ENCODE measurements around the gene GRHPR.

Gene GRHPR

DNA sequence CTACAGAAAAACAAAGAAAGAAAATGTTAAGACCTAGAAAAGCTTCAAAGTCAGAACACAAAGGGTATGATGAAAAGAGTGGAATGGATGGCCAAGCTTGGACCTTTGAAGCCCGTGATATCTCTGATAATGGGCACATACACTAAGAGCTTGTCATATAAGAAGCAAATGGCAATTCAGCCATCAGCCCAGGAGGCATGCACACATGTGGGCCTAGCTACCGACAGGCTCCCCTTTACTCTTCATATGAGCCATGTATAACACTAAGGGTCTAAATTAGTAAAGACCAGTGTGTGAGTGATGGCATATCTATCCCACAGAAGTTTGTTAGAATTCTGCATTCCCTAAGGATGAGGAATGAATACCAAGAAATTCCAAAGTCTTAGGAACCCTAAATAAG is 20.1 kb downstream of the GRHPR start:
- no peak overlapping the region for H3K4me3 Mint-ChIP-seq
- peaks cover 1% of the 10 kb centered on the region for H3K4me1 Mint-ChIP-seq (ENCODE audit: low read depth)
- peaks cover 27% of the 10 kb centered on the region for H3K36me3 Mint-ChIP-seq (ENCODE audit: low read depth)
- H3K9me3 Mint-ChIP-seq, result no peaks in the 10 kb centered on the region
- no peak overlapping the region for H3K27ac Mint-ChIP-seq
- no peaks in the 10 kb centered on the region for H3K27me3 Mint-ChIP-seq (ENCODE audit: low read depth)

DNA sequence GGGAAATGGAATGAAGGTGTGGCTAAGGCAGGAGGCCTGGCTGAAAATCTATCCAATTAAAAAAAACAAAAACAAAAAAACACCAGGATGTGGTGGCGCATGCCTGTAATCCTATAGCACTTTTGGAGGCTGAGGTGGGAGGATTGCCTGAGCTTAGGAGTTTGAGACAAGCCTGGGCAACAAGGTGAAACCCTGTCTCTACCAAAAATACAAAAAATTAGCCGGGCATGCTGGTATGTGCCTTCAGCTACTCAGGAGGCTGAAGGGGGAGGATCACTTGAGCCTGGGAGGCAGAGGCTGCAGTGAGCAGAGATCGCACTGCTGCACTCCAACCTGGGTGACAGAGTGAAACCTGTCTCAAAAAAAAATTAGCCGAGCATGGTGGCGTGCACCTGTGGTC is 21.1 kb downstream of the GRHPR start:
- Mint-ChIP-seq H3K27me3 (ENCODE audit: low read depth) (no peaks in the 10 kb centered on the region), H3K9me3 (no peaks in the 10 kb centered on the region), H3K27ac (no peak overlapping the region), H3K36me3 (ENCODE audit: low read depth) (peaks cover 25% of the 10 kb centered on the region), H3K4me3 (no peak overlapping the region), H3K4me1 (ENCODE audit: low read depth) (peaks cover 2% of the 10 kb centered on the region)

GRCh38 chr9:37444890-37445289 is 22.4 kb downstream of the GRHPR start:
- Mint-ChIP-seq H3K4me1 (ENCODE audit: low read depth) (peaks cover 2% of the 10 kb centered on the region), H3K27ac (no peak overlapping the region)

DNA sequence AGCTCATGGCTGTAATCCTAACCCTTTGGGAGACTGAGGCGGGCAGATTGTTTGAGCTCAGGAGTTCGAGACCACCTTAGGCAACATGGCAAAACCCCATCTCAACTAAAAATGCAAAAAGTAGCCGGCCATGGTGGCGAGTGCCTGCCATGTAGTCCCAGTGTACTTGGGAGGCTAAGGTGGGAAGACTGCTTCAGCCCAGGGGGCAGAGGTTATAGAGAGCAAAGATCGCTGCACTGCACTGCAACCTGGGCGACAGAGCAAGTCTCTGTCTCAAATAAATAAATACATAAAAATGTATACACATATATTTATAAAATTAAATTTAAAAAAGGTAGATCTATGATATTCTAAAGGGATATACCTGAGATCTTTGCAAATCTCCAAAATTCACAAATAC is 23.3 kb downstream of the GRHPR start:
- H3K27ac Mint-ChIP-seq, result no peak overlapping the region
- H3K27me3 Mint-ChIP-seq (ENCODE audit: low read depth), result no peaks in the 10 kb centered on the region
- H3K4me1 Mint-ChIP-seq (ENCODE audit: low read depth), result peaks cover 2% of the 10 kb centered on the region
- H3K36me3 Mint-ChIP-seq (ENCODE audit: low read depth), result peaks cover 17% of the 10 kb centered on the region
- no peak overlapping the region for H3K4me3 Mint-ChIP-seq
- H3K9me3 Mint-ChIP-seq, result no peaks in the 10 kb centered on the region

More at GRCh38 chr9:37444890-37445289, 22.4 kb downstream of the GRHPR start:
- Mint-ChIP-seq H3K27me3 (ENCODE audit: low read depth) (no peaks in the 10 kb centered on the region), H3K4me3 (no peak overlapping the region), H3K36me3 (ENCODE audit: low read depth) (peaks cover 22% of the 10 kb centered on the region), H3K9me3 (no peaks in the 10 kb centered on the region)

DNA sequence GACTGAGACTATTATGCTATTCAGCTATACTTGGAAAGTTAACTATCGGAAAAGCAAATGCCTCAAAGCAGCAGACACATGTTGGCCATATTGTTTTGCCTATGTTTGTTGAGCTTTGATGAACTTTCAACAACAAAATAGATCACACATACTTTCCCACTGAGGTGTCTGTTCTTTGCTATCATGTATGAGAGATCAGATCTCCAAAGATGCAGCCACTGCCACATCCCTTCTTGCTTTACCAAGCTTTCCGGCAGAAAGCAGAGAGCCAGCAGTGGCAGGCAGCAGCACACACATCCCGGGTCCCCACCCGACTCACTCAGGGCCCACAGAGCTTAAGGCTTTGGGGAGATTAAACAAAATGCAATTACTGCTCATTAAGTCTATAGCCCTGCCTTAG is 23.9 kb downstream of the GRHPR start:
- Mint-ChIP-seq H3K4me1 (ENCODE audit: low read depth) (peaks cover 2% of the 10 kb centered on the region), H3K9me3 (no peaks in the 10 kb centered on the region), H3K27me3 (ENCODE audit: low read depth) (no peaks in the 10 kb centered on the region), H3K27ac (no peak overlapping the region), H3K36me3 (ENCODE audit: low read depth) (peaks cover 14% of the 10 kb centered on the region), H3K4me3 (no peak overlapping the region)

DNA sequence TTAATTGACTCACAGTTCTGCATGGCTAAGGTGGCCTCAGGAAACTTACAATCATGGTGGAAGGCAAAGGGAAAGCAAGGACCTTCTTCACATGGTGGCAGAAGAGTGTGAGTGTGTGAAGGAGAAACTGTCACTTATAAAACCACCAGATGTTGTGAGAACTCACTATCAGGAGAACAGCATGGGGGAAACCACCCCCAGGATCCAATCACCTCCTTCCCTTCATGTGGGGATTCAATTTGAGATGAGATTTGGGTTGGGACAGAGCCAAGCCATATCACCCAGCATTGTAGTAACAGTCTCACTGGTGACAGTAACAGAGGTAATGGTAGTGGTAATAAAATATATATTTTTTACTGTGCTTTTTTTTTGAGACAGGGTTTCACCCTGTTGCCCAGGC is 24.6 kb downstream of the GRHPR start:
- Mint-ChIP-seq H3K4me3 (no peak overlapping the region), H3K9me3 (no peaks in the 10 kb centered on the region), H3K27me3 (ENCODE audit: low read depth) (no peaks in the 10 kb centered on the region), H3K36me3 (ENCODE audit: low read depth) (peaks cover 7% of the 10 kb centered on the region), H3K27ac (no peak overlapping the region), H3K4me1 (ENCODE audit: low read depth) (peaks cover 9% of the 10 kb centered on the region)

DNA sequence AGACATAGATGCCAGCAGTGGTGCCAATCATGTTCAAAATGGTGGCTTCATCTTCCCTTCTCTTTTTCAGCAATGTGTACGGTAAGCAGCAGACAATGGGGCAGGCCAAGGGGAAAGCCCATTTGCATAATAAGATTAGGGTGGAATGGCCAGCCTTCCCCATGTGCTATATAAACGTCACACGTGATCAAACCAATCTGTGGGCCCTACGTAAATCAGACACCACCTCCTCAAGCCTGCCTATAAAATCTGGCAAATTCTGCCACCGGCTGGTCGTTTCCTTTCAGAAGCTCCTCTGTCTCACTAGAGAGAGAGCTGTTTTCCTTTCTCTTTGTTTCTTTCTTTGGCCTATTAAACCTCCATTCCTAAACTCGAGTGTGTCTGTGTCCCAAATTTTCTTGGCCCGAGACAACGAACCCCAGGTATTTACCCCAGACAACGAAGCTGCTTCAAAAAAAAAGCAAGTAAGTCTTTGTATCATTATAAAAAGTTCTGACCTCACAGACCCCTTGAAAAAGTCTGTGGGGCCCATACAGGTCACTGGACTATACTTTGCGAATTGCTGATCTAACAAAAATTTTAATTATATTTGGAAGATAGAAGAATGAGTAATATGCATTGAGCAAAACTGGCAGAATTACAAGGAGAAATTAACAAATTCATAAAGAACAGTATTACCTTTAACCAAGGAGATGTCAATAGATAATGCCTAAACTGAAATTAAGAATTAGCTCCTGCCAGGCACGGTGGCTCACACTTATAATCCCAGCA is 27.6 kb downstream of the GRHPR start:
- Mint-ChIP-seq H3K27ac (no peak overlapping the region), H3K27me3 (ENCODE audit: low read depth) (no peaks in the 10 kb centered on the region), H3K4me1 (ENCODE audit: low read depth) (peaks cover 11% of the 10 kb centered on the region), H3K4me3 (no peak overlapping the region), H3K36me3 (ENCODE audit: low read depth) (peaks cover 3% of the 10 kb centered on the region), H3K9me3 (no peaks in the 10 kb centered on the region)

DNA sequence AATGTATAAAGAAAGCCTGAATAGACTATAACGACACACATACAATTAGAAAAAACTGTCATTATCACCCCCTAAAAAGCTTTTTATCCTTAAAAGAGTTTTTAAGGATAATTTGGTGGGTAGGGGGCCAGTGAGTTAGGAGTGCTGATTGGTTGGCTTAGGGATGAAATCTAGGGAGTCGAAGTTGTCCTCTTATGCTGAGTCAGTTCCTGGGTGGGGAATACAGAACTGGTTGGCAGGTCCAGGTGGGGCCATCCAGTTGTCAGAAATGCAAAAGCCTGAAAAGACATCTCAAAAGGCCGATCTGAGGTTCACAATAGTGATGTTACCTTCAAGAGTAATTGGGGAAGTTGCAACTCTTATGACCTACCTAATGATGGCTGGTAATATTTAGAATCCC is 29.1 kb downstream of the GRHPR start:
- H3K4me1 Mint-ChIP-seq (ENCODE audit: low read depth), result peaks cover 13% of the 10 kb centered on the region
- no peaks in the 10 kb centered on the region for H3K9me3 Mint-ChIP-seq
- H3K36me3 Mint-ChIP-seq (ENCODE audit: low read depth), result peaks cover 1% of the 10 kb centered on the region
- no peak overlapping the region for H3K4me3 Mint-ChIP-seq
- H3K27me3 Mint-ChIP-seq (ENCODE audit: low read depth), result no peaks in the 10 kb centered on the region
- H3K27ac Mint-ChIP-seq, result no peak overlapping the region

- Mint-ChIP-seq H3K4me1 (ENCODE audit: low read depth) (peaks cover 15% of the 10 kb centered on the region), H3K27ac (no peak overlapping the region), H3K9me3 (no peaks in the 10 kb centered on the region), H3K27me3 (ENCODE audit: low read depth) (no peaks in the 10 kb centered on the region), H3K4me3 (no peak overlapping the region), H3K36me3 (ENCODE audit: low read depth) (peaks cover 1% of the 10 kb centered on the region)
Measured at GRCh38 chr9:37452611-37453010, 30.1 kb downstream of the GRHPR start.

DNA sequence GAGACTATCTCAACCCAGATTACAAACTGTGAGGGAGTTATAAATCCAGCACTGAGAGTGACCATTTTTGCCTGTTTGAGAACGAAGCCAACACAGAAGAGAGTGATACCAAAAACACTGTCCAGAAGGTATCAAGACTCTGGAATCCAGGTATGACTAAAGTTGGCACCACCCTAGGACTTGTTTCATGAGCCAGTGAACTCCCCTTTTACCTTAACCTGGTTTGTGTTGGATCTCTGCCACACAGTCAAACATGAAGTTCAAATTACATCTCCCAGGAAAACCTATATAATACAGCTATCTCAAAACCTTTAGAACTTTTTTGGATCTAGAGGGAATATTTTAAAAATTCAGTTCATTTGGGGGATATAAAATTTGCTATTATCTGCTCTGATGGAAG is 31.3 kb downstream of the GRHPR start:
- no peak overlapping the region for H3K27ac Mint-ChIP-seq
- H3K27me3 Mint-ChIP-seq (ENCODE audit: low read depth), result no peaks in the 10 kb centered on the region
- no peaks in the 10 kb centered on the region for H3K36me3 Mint-ChIP-seq (ENCODE audit: low read depth)
- peaks cover 15% of the 10 kb centered on the region for H3K4me1 Mint-ChIP-seq (ENCODE audit: low read depth)
- H3K9me3 Mint-ChIP-seq, result no peaks in the 10 kb centered on the region
- H3K4me3 Mint-ChIP-seq, result no peak overlapping the region

- Mint-ChIP-seq H3K27ac (no peak overlapping the region), H3K4me3 (no peak overlapping the region), H3K27me3 (ENCODE audit: low read depth) (no peaks in the 10 kb centered on the region), H3K36me3 (ENCODE audit: low read depth) (no peaks in the 10 kb centered on the region), H3K9me3 (no peaks in the 10 kb centered on the region), H3K4me1 (ENCODE audit: low read depth) (peaks cover 15% of the 10 kb centered on the region)
Measured at GRCh38 chr9:37454238-37454637, 31.7 kb downstream of the GRHPR start.

- Mint-ChIP-seq H3K27ac (peak overlapping the region; percentile 9), H3K36me3 (ENCODE audit: low read depth) (no peaks in the 10 kb centered on the region), H3K4me1 (ENCODE audit: low read depth) (peaks cover 15% of the 10 kb centered on the region), H3K4me3 (no peak overlapping the region), H3K9me3 (no peaks in the 10 kb centered on the region), H3K27me3 (ENCODE audit: low read depth) (no peaks in the 10 kb centered on the region)
Measured at GRCh38 chr9:37455884-37456647, 33.6 kb downstream of the GRHPR start.

- Mint-ChIP-seq H3K27ac (peak overlapping the region; percentile 9), H3K36me3 (ENCODE audit: low read depth) (no peaks in the 10 kb centered on the region), H3K4me1 (ENCODE audit: low read depth) (peaks cover 11% of the 10 kb centered on the region), H3K9me3 (no peaks in the 10 kb centered on the region), H3K27me3 (ENCODE audit: low read depth) (no peaks in the 10 kb centered on the region), H3K4me3 (no peak overlapping the region)
Measured at GRCh38 chr9:37456817-37457216, 34.3 kb downstream of the GRHPR start.

GRCh38 chr9:37464006-37464405 is 41.5 kb downstream of the GRHPR start:
- Mint-ChIP-seq H3K4me3 (peak overlapping the region; percentile 96), H3K27me3 (ENCODE audit: low read depth) (no peaks in the 10 kb centered on the region), H3K27ac (peak overlapping the region; percentile 98), H3K36me3 (ENCODE audit: low read depth) (peaks cover 5% of the 10 kb centered on the region), H3K4me1 (ENCODE audit: low read depth) (peaks cover 22% of the 10 kb centered on the region), H3K9me3 (no peaks in the 10 kb centered on the region)
